WTC11 (cell line): ENCODE results near the gene SPOP. TPM values are rescaled to one million over a fixed set of nuclear protein-coding genes. Genes with fewer than 3 reads are reported as not detected.

ENCODE experiments used
- ATAC-seq: fragments of 200-7000 bp; cut with Tn5 transposase; 2 replicates; pipeline ENCODE4 v1.10.0; 2021; ENCODE audit warnings: mild to moderate bottlenecking, moderate library complexity
- CTCF ChIA-PET: fragments of 300-600 bp; sonication (Branson Sonifier 250); formaldehyde crosslinking; loops from one replicate; lab custom pipeline; 2021; ENCODE audit warnings: antibody characterized with exemption; lab: Charles Lee
- POLR2A ChIA-PET: fragments of 350-600 bp; sonication (Branson Sonifier 250); formaldehyde crosslinking; loops from one replicate; lab custom pipeline; 2021; ENCODE audit warnings: antibody characterized with exemption; lab: Charles Lee
- DNase-seq: peaks from one replicate; pipeline ENCODE4 v3.0.0; 2021; ENCODE audit warnings: low spot score
- H3K27ac Mint-ChIP-seq: 2 replicates; pipeline ENCODE4 v1.8.0; 2021; ENCODE audit warnings: mixed read lengths
- H3K27me3 Mint-ChIP-seq: 2 replicates; pipeline ENCODE4 v1.8.0; 2021; ENCODE audit warnings: low read depth, mild to moderate bottlenecking, moderate library complexity, mixed read lengths
- H3K36me3 Mint-ChIP-seq: 2 replicates; pipeline ENCODE4 v1.8.0; 2021; ENCODE audit warnings: mixed read lengths
- H3K4me1 Mint-ChIP-seq: 2 replicates; pipeline ENCODE4 v1.8.0; 2022; ENCODE audit warnings: mixed read lengths
- H3K4me3 Mint-ChIP-seq: 2 replicates; pipeline ENCODE4 v1.8.0; 2021; ENCODE audit warnings: mild to moderate bottlenecking, moderate library complexity, mixed read lengths
- H3K9me3 Mint-ChIP-seq: 2 replicates; pipeline ENCODE4 v1.8.0; 2021; ENCODE audit warnings: mixed read lengths
- CREB1 ChIP-seq: sonication (generic); formaldehyde crosslinking; IDR thresholded peaks from 2 replicates; pipeline ENCODE4 v1.8.0; 2023; ENCODE audit warnings: mild to moderate bottlenecking, missing genetic modification reagents
- EMX1 ChIP-seq: fragments of 250-450 bp; sonication (Bioruptor Pico); IDR thresholded peaks from 2 replicates; pipeline ENCODE4 v1.8.0; 2021; ENCODE audit warnings: mild to moderate bottlenecking
- GTF2I ChIP-seq: fragments of 250-450 bp; sonication (Bioruptor Pico); conservative IDR thresholded peaks from 2 replicates; pipeline ENCODE4 v1.4.0; 2021; ENCODE audit warnings: mild to moderate bottlenecking
- IRF2 ChIP-seq: sonication (generic); formaldehyde crosslinking; IDR thresholded peaks from 2 replicates; pipeline ENCODE4 v1.8.0; 2022; ENCODE audit warnings: low read depth, missing genetic modification reagents, borderline replicate concordance
- JAZF1 ChIP-seq: fragments of 250-450 bp; sonication (Bioruptor Pico); IDR thresholded peaks from 2 replicates; pipeline ENCODE4 v1.9.0; 2021; ENCODE audit warnings: moderate library complexity, mild to moderate bottlenecking, inconsistent platforms
- MLX ChIP-seq: sonication (generic); formaldehyde crosslinking; IDR thresholded peaks from 2 replicates; pipeline ENCODE4 v1.8.1; 2023; ENCODE audit warnings: mild to moderate bottlenecking, missing genetic modification reagents, moderate library complexity
- NFATC4 ChIP-seq: fragments of 250-450 bp; sonication (Bioruptor Pico); IDR thresholded peaks from 2 replicates; pipeline ENCODE4 v1.9.0; 2021; ENCODE audit warnings: mild to moderate bottlenecking
- NR2C2 ChIP-seq: sonication (generic); formaldehyde crosslinking; IDR thresholded peaks from 2 replicates; pipeline ENCODE4 v1.8.0; 2022; ENCODE audit warnings: mild to moderate bottlenecking, missing genetic modification reagents
- TCF7 ChIP-seq: sonication (generic); formaldehyde crosslinking; IDR thresholded peaks from 2 replicates; pipeline ENCODE4 v1.8.0; 2022; ENCODE audit warnings: mild to moderate bottlenecking, low read depth, missing genetic modification reagents, moderate library complexity
- TEAD1 ChIP-seq: sonication (generic); formaldehyde crosslinking; IDR thresholded peaks from 2 replicates; pipeline ENCODE4 v1.8.0; 2022; ENCODE audit warnings: mild to moderate bottlenecking, missing genetic modification reagents
- TP53 ChIP-seq: sonication (generic); formaldehyde crosslinking; IDR thresholded peaks from 2 replicates; pipeline ENCODE4 v1.8.1; 2023; ENCODE audit warnings: mild to moderate bottlenecking, missing genetic modification reagents
- ZNF138 ChIP-seq: sonication (generic); formaldehyde crosslinking; conservative IDR thresholded peaks from 2 replicates; pipeline ENCODE4 v1.8.1; 2022; ENCODE audit warnings: mild to moderate bottlenecking, moderate library complexity, missing genetic modification reagents
- ZNF232 ChIP-seq: sonication (generic); formaldehyde crosslinking; IDR thresholded peaks from 2 replicates; pipeline ENCODE4 v1.8.0; 2022; ENCODE audit warnings: mild to moderate bottlenecking, missing genetic modification reagents
- ZNF263 ChIP-seq: sonication (generic); formaldehyde crosslinking; IDR thresholded peaks from 2 replicates; pipeline ENCODE4 v1.8.1; 2022; ENCODE audit warnings: low read depth, mild to moderate bottlenecking, moderate library complexity, missing genetic modification reagents
- ZNF281 ChIP-seq: sonication (generic); formaldehyde crosslinking; IDR thresholded peaks from 2 replicates; pipeline ENCODE4 v1.8.0; 2023; ENCODE audit warnings: mild to moderate bottlenecking, missing genetic modification reagents
- ZNF317 ChIP-seq: sonication (generic); formaldehyde crosslinking; IDR thresholded peaks from 2 replicates; pipeline ENCODE4 v1.8.1; 2023; ENCODE audit warnings: low read depth, mild to moderate bottlenecking, moderate library complexity, missing genetic modification reagents, borderline replicate concordance
- ZNF423 ChIP-seq: fragments of 250-450 bp; sonication (Bioruptor Pico); IDR thresholded peaks from 2 replicates; pipeline ENCODE4 v2.1.2; 2022; ENCODE audit warnings: mild to moderate bottlenecking, moderate library complexity
- total RNA-seq: library from RNA; stranded (reverse); gene quantifications from 3 replicates; pipeline ENCODE4 v1.2.3, GENCODE V29; 2021
- TF ChIP-seq, protein P1 (sequence below): sonication (generic); formaldehyde crosslinking; IDR thresholded peaks from 2 replicates; pipeline ENCODE4 v1.8.0; 2022; ENCODE audit warnings: mild to moderate bottlenecking, missing genetic modification reagents
- TF ChIP-seq, protein P2 (sequence below): sonication (generic); formaldehyde crosslinking; IDR thresholded peaks from 2 replicates; pipeline ENCODE4 v1.8.1; 2022; ENCODE audit warnings: mild to moderate bottlenecking, missing genetic modification reagents, moderate library complexity, borderline replicate concordance
- TF ChIP-seq, protein P3 (sequence below): sonication (generic); formaldehyde crosslinking; IDR thresholded peaks from 2 replicates; pipeline ENCODE4 v1.8.0; 2022; ENCODE audit warnings: mild to moderate bottlenecking, missing genetic modification reagents

The SPOP gene
- total RNA-seq, 1 experiment from 2014 or later: 19.2 TPM

DNA sequence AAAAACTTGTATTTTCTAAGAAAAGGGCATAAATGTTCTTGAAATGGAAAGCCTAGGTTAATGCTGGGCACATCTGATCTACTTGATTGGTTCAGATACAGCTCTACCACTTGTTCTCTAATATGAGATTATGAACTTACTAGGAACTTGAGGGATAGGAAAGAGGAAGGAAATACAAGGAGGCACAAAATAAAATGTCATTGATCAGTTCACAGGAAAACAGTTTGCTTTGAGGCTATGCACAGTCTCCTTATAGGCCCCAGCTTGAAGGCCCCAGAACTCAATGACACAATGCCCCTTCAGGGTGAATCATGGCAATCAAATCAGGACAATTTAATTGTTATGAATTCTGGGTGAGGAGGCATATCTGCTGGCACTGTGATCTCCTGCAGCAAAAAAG lies 75.1 kb downstream of the SPOP start:
- no peak overlapping the region for H3K4me3 Mint-ChIP-seq
- ATAC-seq (no peak), DNase-seq (no peak)
- POLR2A ChIA-PET: no interaction called here
- TF ChIP-seq ZNF232 (CRISPR knock-in tag): no peak
- TF ChIP-seq, protein P1, sequence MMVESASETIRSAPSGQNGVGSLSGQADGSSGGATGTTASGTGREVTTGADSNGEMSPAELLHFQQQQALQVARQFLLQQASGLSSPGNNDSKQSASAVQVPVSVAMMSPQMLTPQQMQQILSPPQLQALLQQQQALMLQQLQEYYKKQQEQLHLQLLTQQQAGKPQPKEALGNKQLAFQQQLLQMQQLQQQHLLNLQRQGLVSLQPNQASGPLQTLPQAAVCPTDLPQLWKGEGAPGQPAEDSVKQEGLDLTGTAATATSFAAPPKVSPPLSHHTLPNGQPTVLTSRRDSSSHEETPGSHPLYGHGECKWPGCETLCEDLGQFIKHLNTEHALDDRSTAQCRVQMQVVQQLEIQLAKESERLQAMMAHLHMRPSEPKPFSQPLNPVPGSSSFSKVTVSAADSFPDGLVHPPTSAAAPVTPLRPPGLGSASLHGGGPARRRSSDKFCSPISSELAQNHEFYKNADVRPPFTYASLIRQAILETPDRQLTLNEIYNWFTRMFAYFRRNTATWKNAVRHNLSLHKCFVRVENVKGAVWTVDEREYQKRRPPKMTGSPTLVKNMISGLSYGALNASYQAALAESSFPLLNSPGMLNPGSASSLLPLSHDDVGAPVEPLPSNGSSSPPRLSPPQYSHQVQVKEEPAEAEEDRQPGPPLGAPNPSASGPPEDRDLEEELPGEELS: no peak
- no peak for TF ChIP-seq IRF2 (CRISPR knock-in tag)
- H3K9me3 Mint-ChIP-seq: no peaks in the 10 kb centered on the region
- peaks cover 25% of the 10 kb centered on the region for H3K36me3 Mint-ChIP-seq
- H3K27me3 Mint-ChIP-seq: no peaks in the 10 kb centered on the region
- H3K4me1 Mint-ChIP-seq: no peaks in the 10 kb centered on the region
- CTCF ChIA-PET: no interaction called here
- H3K27ac Mint-ChIP-seq: no peak overlapping the region

GRCh38 chr17:49600949-49601348 lies 76.9 kb downstream of the SPOP start:
- CTCF ChIA-PET: no interaction called here
- no peak for TF ChIP-seq GTF2I
- no peak for TF ChIP-seq ZNF423 (CRISPR knock-in tag)
- no peak for TF ChIP-seq CREB1 (CRISPR knock-in tag)
- TF ChIP-seq, all 79 proteins: peak for 0
- H3K27ac Mint-ChIP-seq: no peak overlapping the region
- no peaks in the 10 kb centered on the region for H3K27me3 Mint-ChIP-seq
- POLR2A ChIA-PET: no interaction called here
- no peaks in the 10 kb centered on the region for H3K9me3 Mint-ChIP-seq
- H3K36me3 Mint-ChIP-seq: peaks cover 16% of the 10 kb centered on the region
- DNase-seq (no peak), ATAC-seq (no peak)
- no peak overlapping the region for H3K4me3 Mint-ChIP-seq
- no peaks in the 10 kb centered on the region for H3K4me1 Mint-ChIP-seq

GRCh38 chr17:49598918-49599317 lies 79.0 kb downstream of the SPOP start:
- Mint-ChIP-seq H3K4me1 (no peaks in the 10 kb centered on the region), H3K4me3 (no peak overlapping the region), H3K27ac (no peak overlapping the region), H3K27me3 (no peaks in the 10 kb centered on the region), H3K36me3 (peaks cover 16% of the 10 kb centered on the region), H3K9me3 (no peaks in the 10 kb centered on the region)
- ATAC-seq (no peak), DNase-seq (no peak)
- CTCF ChIA-PET: interaction anchor here (1.6 kb wide), 1 partner anchor 11 kb away, joined by 5 read pairs; no protein-coding TSS in a partner anchor
- POLR2A ChIA-PET: interaction anchor here (1.0 kb wide), 1 partner anchor 28 kb away, joined by 3 read pairs; no protein-coding TSS in a partner anchor
- no peak for TF ChIP-seq ZNF281 (CRISPR knock-in tag)

DNA sequence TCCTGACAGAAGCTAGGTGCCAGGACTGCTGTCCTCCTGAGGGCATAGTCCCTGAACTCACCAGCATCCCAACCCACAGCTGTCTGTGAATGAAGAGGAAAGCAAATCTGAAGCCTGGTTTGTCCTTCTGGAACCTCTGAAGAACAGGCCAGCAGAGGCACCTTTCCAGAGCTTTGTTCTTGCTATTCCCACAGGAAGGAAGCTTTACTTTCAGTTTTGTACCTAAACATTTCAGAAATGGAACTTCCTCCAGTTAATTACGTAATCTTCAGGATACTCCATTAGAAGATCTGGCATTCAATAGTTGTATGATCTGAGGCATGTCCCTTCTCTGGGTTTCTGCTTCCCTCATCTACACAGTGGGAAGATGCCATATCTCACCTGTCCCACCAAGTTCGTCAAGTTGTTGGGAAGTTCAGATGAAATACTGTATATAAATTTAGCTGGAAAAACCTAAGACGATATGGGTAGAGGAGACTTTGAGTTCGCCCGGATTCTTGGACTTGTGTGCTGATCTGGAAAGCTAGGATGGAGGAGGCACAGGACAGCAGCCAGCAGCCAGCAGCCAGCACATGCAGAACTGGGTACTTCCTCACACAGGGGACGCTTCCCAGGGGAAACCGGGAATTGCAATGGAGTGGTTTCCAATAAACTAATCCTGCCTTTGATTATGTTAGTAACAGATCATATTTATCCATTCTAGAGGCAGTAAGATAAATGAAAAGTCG lies 79.8 kb downstream of the SPOP start:
- Mint-ChIP-seq H3K36me3 (peaks cover 16% of the 10 kb centered on the region), H3K9me3 (no peaks in the 10 kb centered on the region), H3K27ac (no peak overlapping the region), H3K4me3 (no peak overlapping the region), H3K27me3 (no peaks in the 10 kb centered on the region), H3K4me1 (no peaks in the 10 kb centered on the region)
- ChIA-PET CTCF (interaction anchor here (1.2 to 1.6 kb wide), 2 partner anchors 10 to 111 kb away, joined by 3 to 5 read pairs; no protein-coding TSS in a partner anchor), POLR2A (interaction anchor here (0.6 to 1.0 kb wide), 2 partner anchors 27 to 37 kb away, joined by 3 to 4 read pairs; no protein-coding TSS in a partner anchor)
- ATAC-seq (no peak), DNase-seq (no peak)
- no peak for TF ChIP-seq TP53 (CRISPR knock-in tag)
- TF ChIP-seq ZNF263 (CRISPR knock-in tag): no peak
- no peak for TF ChIP-seq ZNF317 (CRISPR knock-in tag)
- no peak for TF ChIP-seq NR2C2 (CRISPR knock-in tag)
- no peak for TF ChIP-seq IRF2 (CRISPR knock-in tag)
- TF ChIP-seq, protein P2, sequence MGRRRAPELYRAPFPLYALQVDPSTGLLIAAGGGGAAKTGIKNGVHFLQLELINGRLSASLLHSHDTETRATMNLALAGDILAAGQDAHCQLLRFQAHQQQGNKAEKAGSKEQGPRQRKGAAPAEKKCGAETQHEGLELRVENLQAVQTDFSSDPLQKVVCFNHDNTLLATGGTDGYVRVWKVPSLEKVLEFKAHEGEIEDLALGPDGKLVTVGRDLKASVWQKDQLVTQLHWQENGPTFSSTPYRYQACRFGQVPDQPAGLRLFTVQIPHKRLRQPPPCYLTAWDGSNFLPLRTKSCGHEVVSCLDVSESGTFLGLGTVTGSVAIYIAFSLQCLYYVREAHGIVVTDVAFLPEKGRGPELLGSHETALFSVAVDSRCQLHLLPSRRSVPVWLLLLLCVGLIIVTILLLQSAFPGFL (CRISPR knock-in tag): no peak
- TF ChIP-seq JAZF1 (CRISPR knock-in tag): no peak
- no peak for TF ChIP-seq EMX1 (CRISPR knock-in tag)
- TF ChIP-seq ZNF138 (CRISPR knock-in tag): no peak
- TF ChIP-seq TEAD1 (CRISPR knock-in tag): no peak
- TF ChIP-seq MLX (CRISPR knock-in tag): no peak
- TF ChIP-seq, protein P3, sequence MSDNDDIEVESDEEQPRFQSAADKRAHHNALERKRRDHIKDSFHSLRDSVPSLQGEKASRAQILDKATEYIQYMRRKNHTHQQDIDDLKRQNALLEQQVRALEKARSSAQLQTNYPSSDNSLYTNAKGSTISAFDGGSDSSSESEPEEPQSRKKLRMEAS (CRISPR knock-in tag): no peak
- no peak for TF ChIP-seq TCF7 (CRISPR knock-in tag)
- TF ChIP-seq NFATC4 (CRISPR knock-in tag): no peak
